Measurements from ENCODE around the gene ATG9B. TPM values are rescaled to one million over a fixed set of nuclear protein-coding genes. Genes with fewer than 3 reads are reported as not detected.

ATG9B gene
- total and polyA plus RNA-seq, 9 of the 15 experiments (the other 6 are each of a cell fraction or from before 2014, with no cell fraction given): 0.29 to 8.0 (median 2.1) TPM

GRCh38 chr7:151013733-151014497 is 10.4 kb downstream of the ATG9B start:
- WGBS (ENCODE audit: insufficient coverage, low coverage, missing lambda C conversion rate): 92% methylated on average over 40 of the region's 55 CpGs
- no peaks in the 10 kb centered on the region; a peak in 1 of 5 replicates for H3K27me3 ChIP-seq (ENCODE audit: control insufficient read depth in 2 of 2, insufficient read depth in 2 of 2, low read length in 2 of 2)
- ChIA-PET POLR2A (interaction anchor here (1.2 to 1.4 kb wide), 2 partner anchors 8 to 21 kb away, joined by 3 to 4 read pairs; no protein-coding TSS in a partner anchor), CTCF (ENCODE audit: low intra/inter-chr PET ratio) (no interaction called here)
- H4K20me1 ChIP-seq (replicated peaks; ENCODE audit: control insufficient read depth, insufficient read depth, low read length): no peaks in the 10 kb centered on the region
- FAIRE-seq: no peak
- BruUV-seq (replicated peaks): no TSS peak
- H2AFZ ChIP-seq (ENCODE audit: low read depth, low read length): no peak overlapping the region
- intact Hi-C loops (cut with micrococcal nuclease) (loop anchor here (10.0 kb wide), 1 partner anchor 161 kb away; no protein-coding TSS in a partner anchor), in situ Hi-C loops (cut with MboI) (no loop called here)
- H3K9me3 ChIP-seq (replicated peaks; ENCODE audit: control insufficient read depth, insufficient read depth, low read depth, low read length): no peaks in the 10 kb centered on the region
- peaks cover 40% of the 10 kb centered on the region; the same call in 2 of the 3 replicates for H3K36me3 ChIP-seq (ENCODE audit: control insufficient read depth, insufficient read depth, low read length)
- no peaks in the 10 kb centered on the region for H3K9me1 ChIP-seq (ENCODE audit: control insufficient read depth, insufficient read depth, low read length)
- no peak overlapping the region for H3K4me3 ChIP-seq
- peak in 2 of 4 experiments; percentile 39 to 57 for DNase-seq (ENCODE audit: extremely low read depth in 1 of 4, low spot score in 3 of 4)
- peaks cover 42% of the 10 kb centered on the region for H3K79me2 ChIP-seq (ENCODE audit: control insufficient read depth, insufficient read depth, low read length)
- H3K4me2 ChIP-seq (ENCODE audit: insufficient read depth, low read length): no peak overlapping the region
- no peak overlapping the region for H3K27ac ChIP-seq (ENCODE audit: extremely low read depth, low read depth, low read length)
- peaks cover 44 to 84% of the 10 kb centered on the region in 2 experiments for H3K4me1 ChIP-seq (replicated peaks in 1 of 2; ENCODE audit: control insufficient read depth in 2 of 2, insufficient read depth in 2 of 2, low read length in 2 of 2)
- no peak for ATAC-seq
- TF ChIP-seq POLR2G (IDR thresholded peaks at IDR 0.05; ENCODE audit: low read depth, low read length) (peak; percentile 61; the same call in 1 of the 2 replicates), ZBTB33 (CRISPR knock-in tag; IDR thresholded peaks at IDR 0.05) (peak; percentile 61; the same call in 1 of the 2 replicates), RBFOX2 (IDR thresholded peaks at IDR 0.05; ENCODE audit: low read depth, low read length) (peak; percentile 53), SNAPC5 (CRISPR knock-in tag; IDR thresholded peaks at IDR 0.05) (no peak)
- no peak overlapping the region for H3K9ac ChIP-seq (ENCODE audit: insufficient read depth in 1 of 2, low read depth in 2 of 2, low read length in 2 of 2)
